Measurements from ENCODE around the gene CMSS1.

- TF ChIP-seq CTCF (IDR thresholded peaks at IDR 0.05) = no peak
- no peak for TF ChIP-seq POLR2A (IDR thresholded peaks at IDR 0.05)
Observed at GRCh38 chr3:99883693-99884092, 66.0 kb downstream of the CMSS1 start.
